ENCODE data around the gene MBOAT2.
A peak's percentile ranks its signal among the peaks of the same experiment; 100 is the strongest.

MBOAT2 gene

GRCh38 chr2:8876628-8877027, 126.9 kb downstream of the MBOAT2 start:
- DNase-seq (ENCODE audit: insufficient read length) = no peak
- TF ChIP-seq TAF1 (IDR thresholded peaks at IDR 0.05; ENCODE audit: borderline replicate concordance, low read depth, low read length) = no peak
- no peak for TF ChIP-seq POLR2A (IDR thresholded peaks at IDR 0.05; ENCODE audit: low read depth, low read length)
- TF ChIP-seq POLR2AphosphoS5 (IDR thresholded peaks at IDR 0.05; ENCODE audit: low read depth, low read length) = no peak
- FAIRE-seq = no peak

- no peak for TF ChIP-seq TAF1 (IDR thresholded peaks at IDR 0.05; ENCODE audit: borderline replicate concordance, low read depth, low read length)
- no peak for TF ChIP-seq POLR2A (IDR thresholded peaks at IDR 0.05; ENCODE audit: low read depth, low read length)
- no peak for TF ChIP-seq POLR2AphosphoS5 (IDR thresholded peaks at IDR 0.05; ENCODE audit: low read depth, low read length)
- FAIRE-seq (peak; percentile 30), DNase-seq (ENCODE audit: insufficient read length) (no peak)
Observed at GRCh38 chr2:8872821-8873432, 130.6 kb downstream of the MBOAT2 start.

GRCh38 chr2:8870441-8870840, 133.0 kb downstream of the MBOAT2 start:
- no peak for TF ChIP-seq POLR2AphosphoS5 (IDR thresholded peaks at IDR 0.05; ENCODE audit: low read depth, low read length)
- TF ChIP-seq TAF1 (IDR thresholded peaks at IDR 0.05; ENCODE audit: borderline replicate concordance, low read depth, low read length) = no peak
- TF ChIP-seq POLR2A (IDR thresholded peaks at IDR 0.05; ENCODE audit: low read depth, low read length) = no peak
- DNase-seq (ENCODE audit: insufficient read length) (no peak), FAIRE-seq (no peak)

DNA sequence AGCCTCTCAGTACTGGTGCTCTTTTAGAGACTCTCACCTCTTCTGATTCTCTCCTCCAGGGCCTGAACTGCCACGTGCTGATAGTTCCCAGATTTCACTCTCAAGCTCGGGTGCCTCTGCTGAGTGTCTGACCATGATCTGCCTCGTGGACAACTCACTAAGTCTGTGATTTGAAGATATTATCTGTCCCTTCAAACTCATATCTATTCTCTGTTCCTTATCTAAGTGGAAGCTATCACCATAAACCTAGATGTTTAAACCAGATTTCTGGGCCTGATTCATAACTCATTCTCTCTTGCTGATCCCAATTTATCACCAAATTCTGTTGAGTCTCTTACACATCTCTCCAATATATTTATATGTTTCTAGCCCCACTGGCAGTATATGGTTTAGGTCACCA, 136.1 kb downstream of the MBOAT2 start:
- TF ChIP-seq TAF1 (IDR thresholded peaks at IDR 0.05; ENCODE audit: borderline replicate concordance, low read depth, low read length) = no peak
- no peak for TF ChIP-seq POLR2AphosphoS5 (IDR thresholded peaks at IDR 0.05; ENCODE audit: low read depth, low read length)
- TF ChIP-seq POLR2A (IDR thresholded peaks at IDR 0.05; ENCODE audit: low read depth, low read length) = no peak
- FAIRE-seq (no peak), DNase-seq (ENCODE audit: insufficient read length) (no peak)

GRCh38 chr2:8863331-8863953, 140.0 kb downstream of the MBOAT2 start:
- no peak for DNase-seq (ENCODE audit: insufficient read length)
- TF ChIP-seq TAF1 (IDR thresholded peaks at IDR 0.05; ENCODE audit: borderline replicate concordance, low read depth, low read length) (no peak), POLR2AphosphoS5 (IDR thresholded peaks at IDR 0.05; ENCODE audit: low read depth, low read length) (no peak), POLR2A (IDR thresholded peaks at IDR 0.05; ENCODE audit: low read depth, low read length) (no peak)
- no peak for FAIRE-seq

- no peak for FAIRE-seq
Observed at GRCh38 chr2:8862230-8862629, 141.3 kb downstream of the MBOAT2 start.

GRCh38 chr2:8861797-8862196, 141.7 kb downstream of the MBOAT2 start:
- no peak for TF ChIP-seq TAF1 (IDR thresholded peaks at IDR 0.05; ENCODE audit: borderline replicate concordance, low read depth, low read length)
- FAIRE-seq (no peak), DNase-seq (ENCODE audit: insufficient read length) (no peak)

More at GRCh38 chr2:8862230-8862629, 141.3 kb downstream of the MBOAT2 start:
- TF ChIP-seq POLR2A (IDR thresholded peaks at IDR 0.05; ENCODE audit: low read depth, low read length) (no peak), POLR2AphosphoS5 (IDR thresholded peaks at IDR 0.05; ENCODE audit: low read depth, low read length) (no peak), TAF1 (IDR thresholded peaks at IDR 0.05; ENCODE audit: borderline replicate concordance, low read depth, low read length) (no peak)
- no peak for DNase-seq (ENCODE audit: insufficient read length)

DNA sequence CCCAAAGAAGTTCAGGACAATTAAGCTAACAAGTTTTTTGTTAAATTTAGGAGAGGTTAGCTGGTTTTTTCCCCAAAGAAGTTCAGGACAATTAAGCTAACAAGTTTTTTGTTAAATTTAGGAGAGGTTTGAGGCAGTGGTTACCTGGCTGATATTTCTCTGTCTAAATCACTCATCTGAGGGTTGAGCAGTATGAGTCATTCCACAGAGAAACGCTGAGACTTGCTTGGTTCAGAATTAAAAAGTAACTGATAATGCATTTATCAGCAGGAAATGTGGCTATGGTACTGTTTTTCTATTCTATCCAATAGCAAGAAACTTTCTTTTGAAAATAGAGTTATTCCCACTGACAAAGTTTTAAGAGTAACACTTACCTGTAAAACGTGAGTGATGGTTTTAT, 143.2 kb downstream of the MBOAT2 start:
- DNase-seq (ENCODE audit: insufficient read length) = no peak
- no peak for FAIRE-seq
- TF ChIP-seq POLR2AphosphoS5 (IDR thresholded peaks at IDR 0.05; ENCODE audit: low read depth, low read length) (no peak), POLR2A (IDR thresholded peaks at IDR 0.05; ENCODE audit: low read depth, low read length) (no peak), TAF1 (IDR thresholded peaks at IDR 0.05; ENCODE audit: borderline replicate concordance, low read depth, low read length) (no peak)

GRCh38 chr2:8858910-8859309, 144.6 kb downstream of the MBOAT2 start:
- TF ChIP-seq POLR2A (IDR thresholded peaks at IDR 0.05; ENCODE audit: low read depth, low read length) (no peak), TAF1 (IDR thresholded peaks at IDR 0.05; ENCODE audit: borderline replicate concordance, low read depth, low read length) (no peak), POLR2AphosphoS5 (IDR thresholded peaks at IDR 0.05; ENCODE audit: low read depth, low read length) (no peak)
- FAIRE-seq (no peak), DNase-seq (ENCODE audit: insufficient read length) (no peak)

DNA sequence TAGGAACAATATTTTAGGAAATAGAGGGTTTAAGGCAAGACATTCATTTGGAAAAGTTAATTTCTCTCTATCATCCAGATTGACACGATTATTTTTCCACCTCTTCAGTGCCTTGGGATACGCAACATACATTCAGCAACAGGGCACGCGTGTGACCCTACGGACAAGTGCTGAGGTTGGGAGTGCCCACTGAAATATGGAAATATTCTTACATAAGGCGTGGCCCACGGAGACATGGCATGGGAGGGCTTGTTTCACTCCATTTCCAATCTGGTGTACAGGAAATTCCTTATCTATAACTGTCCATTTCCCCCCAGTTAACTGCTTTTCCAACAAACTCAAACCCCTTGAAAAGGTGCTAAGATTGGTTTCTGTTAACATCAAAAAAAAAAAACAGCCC, 145.2 kb downstream of the MBOAT2 start:
- FAIRE-seq (no peak), DNase-seq (ENCODE audit: insufficient read length) (no peak)

GRCh38 chr2:8857709-8858108, 145.8 kb downstream of the MBOAT2 start:
- DNase-seq (ENCODE audit: insufficient read length) (no peak), FAIRE-seq (no peak)
- no peak for TF ChIP-seq POLR2A (IDR thresholded peaks at IDR 0.05; ENCODE audit: low read depth, low read length)

More for the DNA sequence above, 145.2 kb downstream of the MBOAT2 start:
- TF ChIP-seq POLR2AphosphoS5 (IDR thresholded peaks at IDR 0.05; ENCODE audit: low read depth, low read length) (no peak), TAF1 (IDR thresholded peaks at IDR 0.05; ENCODE audit: borderline replicate concordance, low read depth, low read length) (no peak), POLR2A (IDR thresholded peaks at IDR 0.05; ENCODE audit: low read depth, low read length) (no peak)

- TF ChIP-seq TAF1 (IDR thresholded peaks at IDR 0.05; ENCODE audit: borderline replicate concordance, low read depth, low read length) = no peak
- TF ChIP-seq POLR2AphosphoS5 (IDR thresholded peaks at IDR 0.05; ENCODE audit: low read depth, low read length) = no peak
- no peak for DNase-seq (ENCODE audit: insufficient read length)
- FAIRE-seq = no peak
Observed at GRCh38 chr2:8856176-8856575, 147.3 kb downstream of the MBOAT2 start.
